ENCODE measurements around the gene DYSF. TPM values are rescaled to one million over a fixed set of nuclear protein-coding genes. Genes with fewer than 3 reads are reported as not detected.

DYSF gene
- total RNA-seq, 1 experiment from 2014 or later, result 5.5 TPM

- no peak overlapping the region for H2AK5ac ChIP-seq (ENCODE audit: insufficient read length, low read length)
- Mint-ChIP-seq H3K36me3 (ENCODE audit: insufficient read depth in 1 of 3, low read depth in 3 of 3) (no peaks in the 10 kb centered on the region; a peak in 2 of 7 replicates), H3K4me3 (no peak overlapping the region), H3K27me3 (ENCODE audit: low read depth) (no peaks in the 10 kb centered on the region), H3K4me1 (0 out of 4 replicates have a peak, but pooled peaks cover 0 to 2% of the 10 kb centered on the region in 2 experiments), H3K9me3 (no peaks in the 10 kb centered on the region), H3K27ac (no peak overlapping the region)
- no peak overlapping the region for H2BK12ac ChIP-seq (ENCODE audit: insufficient read length, low read depth, low read length)
- H3K4me1 ChIP-seq (ENCODE audit: insufficient read depth, low read length), result no peaks in the 10 kb centered on the region
- no peak overlapping the region for H3K27ac ChIP-seq (ENCODE audit: insufficient read length, low read depth, low read length)
- H2BK20ac ChIP-seq (ENCODE audit: low read depth, low read length, poor library complexity, severe bottlenecking), result no peak overlapping the region
- no peak overlapping the region for H4K91ac ChIP-seq (ENCODE audit: insufficient read length, low read depth, low read length)
- no peak overlapping the region for H3K4ac ChIP-seq (ENCODE audit: low read depth, low read length)
- H3K23me2 ChIP-seq (ENCODE audit: insufficient read length, low read depth, low read length, poor library complexity, severe bottlenecking), result no peaks in the 10 kb centered on the region
- WGBS (ENCODE audit: extremely low coverage, insufficient read length, low lambda C conversion rate), result no CpG with 5 or more reads among the region's 6 CpGs
- no peak overlapping the region for H3T11ph ChIP-seq (ENCODE audit: low read length)
- H2AFZ ChIP-seq (ENCODE audit: low read length), result no peak overlapping the region
- no peak for DNase-seq
- no peak overlapping the region for H3K18ac ChIP-seq (ENCODE audit: insufficient read length, low read depth, low read length)
- H4K8ac ChIP-seq (replicated peaks; ENCODE audit: insufficient read length, low read depth, low read length), result no peak overlapping the region
- H3K79me2 ChIP-seq (ENCODE audit: insufficient read depth, low read length), result no peaks in the 10 kb centered on the region
- H4K5ac ChIP-seq (ENCODE audit: insufficient read length, low read depth, low read length), result no peak overlapping the region
- no peaks in the 10 kb centered on the region for H3K79me1 ChIP-seq (ENCODE audit: insufficient read depth, low read depth, low read length, poor library complexity, severe bottlenecking)
- H3K9me3 ChIP-seq (ENCODE audit: control insufficient read depth, low read depth, low read length), result no peaks in the 10 kb centered on the region
- no peak overlapping the region for H2BK5ac ChIP-seq (ENCODE audit: insufficient read length, low read length)
- H4K20me1 ChIP-seq (ENCODE audit: control insufficient read depth, insufficient read depth, insufficient read length), result no peaks in the 10 kb centered on the region
- H2BK120ac ChIP-seq (ENCODE audit: low read depth, low read length, poor library complexity, severe bottlenecking), result no peak overlapping the region
- no peaks in the 10 kb centered on the region for H3K27me3 ChIP-seq (ENCODE audit: insufficient read depth, low read length)
- no peak overlapping the region for H2BK15ac ChIP-seq (ENCODE audit: low read depth, low read length)
- H3K14ac ChIP-seq (ENCODE audit: insufficient read depth, low read length), result no peak overlapping the region
- H3K56ac ChIP-seq (ENCODE audit: insufficient read length, low read depth, low read length), result no peak overlapping the region
- TF ChIP-seq CTCF (conservative IDR thresholded peaks at IDR 0.05), result no peak
- H3K9ac ChIP-seq (ENCODE audit: extremely low read depth, insufficient read length, low read length), result no peak overlapping the region
- H3K23ac ChIP-seq (ENCODE audit: insufficient read length, low read depth, low read length), result no peak overlapping the region
- no peak overlapping the region for H3K4me2 ChIP-seq (ENCODE audit: insufficient read depth, insufficient read length, low read length)
Observed at GRCh38 chr2:71683070-71683469, 229.7 kb downstream of the DYSF start.

All from H9 (cell line).